Measurements from ENCODE around the gene SLX1B. TPM values are rescaled to one million over a fixed set of nuclear protein-coding genes. Genes with fewer than 3 reads are reported as not detected.
"Not testable (repeated sequence)": the region's sequence is repeated elsewhere in the genome, so short reads cannot be mapped to it uniquely, and the experiment has no call there.

SLX1B gene
- total RNA-seq (10 to 100 TPM in 2 of 4 donors, 1 to 10 TPM in 2; 2.2 to 28.7 (median 11.3) TPM), polyA plus RNA-seq (10 to 100 TPM; 21.6 to 40.4 (median 35.4) TPM)
- long read RNA-seq, donor 1, transcript SLX1B-201 (6 exons, 1,165 nt): major isoform, 6 of 11 reads
- long read RNA-seq, donor 1, partial matches to known transcripts: 0 of 11 reads
- long read RNA-seq, donor 1, other reads (novel, unspliced or antisense): 1 of 11 reads
- long read RNA-seq, donor 2, transcript SLX1B-201 (6 exons, 1,165 nt): major isoform, 25 of 26 reads
- long read RNA-seq, donor 2, partial matches to known transcripts: 0 of 26 reads
- long read RNA-seq, donor 2, other reads (novel, unspliced or antisense): 1 of 26 reads

- intact Hi-C loops (cut with DNase I); DNase-seq: not testable (repeated sequence)
These were observed at the start of gene SLX1B, which contains the start of gene BOLA2 for GRCh38 chr16:29454269-29454668. TSS of gene SLX1B (plus strand) at chr16:29454533. TSS of gene BOLA2 (minus strand) at chr16:29454351. CDS start at chr16:29454253, 98 bp downstream.

GRCh38 chr16:29405249-29405648 lies 49.1 kb upstream of the SLX1B start:
- DNase-seq; intact Hi-C loops (cut with DNase I); H3K27ac ChIP-seq; H3K36me3 ChIP-seq (ENCODE audit: insufficient read depth in 1 of 2, low read depth in 1 of 2); H3K4me3 ChIP-seq; H3K27me3 ChIP-seq (ENCODE audit: insufficient read depth in 3 of 3, low read length in 2 of 3); ATAC-seq; H3K4me1 ChIP-seq; H3K9me3 ChIP-seq: not testable (repeated sequence)
- 55 to 73% (median 62%) methylated on average over 7 of the region's 7 CpGs for WGBS, 3 donors

More at GRCh38 chr16:29454269-29454668, at the start of gene SLX1B, which contains the start of gene BOLA2:
- WGBS, 3 donors: no CpG with 5 or more reads among the region's 33 CpGs
- ATAC-seq: peak; percentile 94 to 96 (median 95)
- not testable (repeated sequence) for H3K36me3 ChIP-seq (ENCODE audit: insufficient read depth in 1 of 2, low read depth in 1 of 2); H3K27me3 ChIP-seq (ENCODE audit: insufficient read depth in 3 of 3, low read length in 2 of 3); H3K4me1 ChIP-seq; H3K4me3 ChIP-seq; H3K9me3 ChIP-seq; H3K27ac ChIP-seq

- ATAC-seq; H3K27ac ChIP-seq; DNase-seq; H3K27me3 ChIP-seq (ENCODE audit: insufficient read depth in 3 of 3, low read length in 2 of 3); H3K4me3 ChIP-seq; H3K9me3 ChIP-seq; H3K4me1 ChIP-seq; intact Hi-C loops (cut with DNase I): not testable (repeated sequence)
- 94 to 100% (median 100%) methylated on average over 2 of the region's 2 CpGs for WGBS, 3 donors
- H3K36me3 ChIP-seq (ENCODE audit: insufficient read depth in 1 of 2, low read depth in 1 of 2): peaks cover 0 to 11% of the 10 kb centered on the region in 2 donors
These were observed 30.7 kb upstream of the SLX1B start for GRCh38 chr16:29423587-29423986.

GRCh38 chr16:29425390-29425789 lies 28.9 kb upstream of the SLX1B start:
- WGBS, 3 donors: 96 to 100% (median 97%) methylated on average over 3 of the region's 3 CpGs

GRCh38 chr16:29453754-29454153 lies 579 bp upstream of the SLX1B start:
- H3K27ac ChIP-seq; H3K4me1 ChIP-seq; intact Hi-C loops (cut with DNase I); H3K36me3 ChIP-seq (ENCODE audit: insufficient read depth in 1 of 2, low read depth in 1 of 2); DNase-seq; H3K4me3 ChIP-seq; H3K9me3 ChIP-seq; H3K27me3 ChIP-seq (ENCODE audit: insufficient read depth in 3 of 3, low read length in 2 of 3): not testable (repeated sequence)
- no CpG with 5 or more reads among the region's 21 CpGs for WGBS, 3 donors
- ATAC-seq: peak; percentile 10 to 28 (median 14)

More at GRCh38 chr16:29425390-29425789, 28.9 kb upstream of the SLX1B start:
- H3K27ac ChIP-seq; H3K27me3 ChIP-seq (ENCODE audit: insufficient read depth in 3 of 3, low read length in 2 of 3); H3K4me3 ChIP-seq; intact Hi-C loops (cut with DNase I); H3K9me3 ChIP-seq; ATAC-seq; H3K4me1 ChIP-seq; DNase-seq: not testable (repeated sequence)
- H3K36me3 ChIP-seq (ENCODE audit: insufficient read depth in 1 of 2, low read depth in 1 of 2): peaks cover 0 to 11% of the 10 kb centered on the region in 2 donors

- H3K4me3 ChIP-seq; H3K9me3 ChIP-seq; H3K36me3 ChIP-seq (ENCODE audit: insufficient read depth in 1 of 2, low read depth in 1 of 2); H3K27me3 ChIP-seq (ENCODE audit: insufficient read depth in 3 of 3, low read length in 2 of 3); H3K27ac ChIP-seq; intact Hi-C loops (cut with DNase I); H3K4me1 ChIP-seq; DNase-seq: not testable (repeated sequence)
- WGBS, 3 donors: no CpG with 5 or more reads among the region's 29 CpGs
- peak; percentile 55 to 70 (median 64) for ATAC-seq
These were observed 495 bp downstream of the SLX1B start for GRCh38 chr16:29454828-29455227.

GRCh38 chr16:29457660-29458059 lies 3.3 kb downstream of the SLX1B start:
- WGBS, 3 donors: 91 to 100% (median 100%) methylated on average over 1 of the region's 2 CpGs
- DNase-seq; H3K4me3 ChIP-seq; H3K4me1 ChIP-seq; ATAC-seq; H3K36me3 ChIP-seq (ENCODE audit: insufficient read depth in 1 of 2, low read depth in 1 of 2); H3K9me3 ChIP-seq; H3K27ac ChIP-seq; intact Hi-C loops (cut with DNase I); H3K27me3 ChIP-seq (ENCODE audit: insufficient read depth in 3 of 3, low read length in 2 of 3): not testable (repeated sequence)

GRCh38 chr16:29459706-29460646 lies 5.6 kb downstream of the SLX1B start, which contains the start of gene SULT1A4:
TSS of gene SULT1A4 (plus strand) at chr16:29459913. CDS start at chr16:29461386, 1,473 bp downstream.
- intact Hi-C loops (cut with DNase I); H3K27me3 ChIP-seq (ENCODE audit: insufficient read depth in 3 of 3, low read length in 2 of 3); H3K4me1 ChIP-seq; H3K9me3 ChIP-seq; H3K4me3 ChIP-seq; H3K27ac ChIP-seq; DNase-seq; H3K36me3 ChIP-seq (ENCODE audit: insufficient read depth in 1 of 2, low read depth in 1 of 2): not testable (repeated sequence)
- ATAC-seq: peak; percentile 45 to 60 (median 52)
- WGBS, 3 donors: no CpG with 5 or more reads among the region's 13 CpGs

- H3K36me3 ChIP-seq (ENCODE audit: insufficient read depth in 1 of 2, low read depth in 1 of 2); DNase-seq; H3K4me3 ChIP-seq; H3K27ac ChIP-seq; intact Hi-C loops (cut with DNase I); H3K9me3 ChIP-seq; H3K4me1 ChIP-seq; H3K27me3 ChIP-seq (ENCODE audit: insufficient read depth in 3 of 3, low read length in 2 of 3): not testable (repeated sequence)
- peak in 3 of 4 donors; percentile 1 to 7 (median 2) for ATAC-seq
- WGBS, 3 donors: no CpG with 5 or more reads among the region's 9 CpGs
These were observed 6.3 kb downstream of the SLX1B start for GRCh38 chr16:29460647-29461030.

GRCh38 chr16:29465985-29466824 lies 11.9 kb downstream of the SLX1B start:
- WGBS, 3 donors: no CpG with 5 or more reads among the region's 57 CpGs
- H3K27me3 ChIP-seq (ENCODE audit: insufficient read depth in 3 of 3, low read length in 2 of 3); H3K4me1 ChIP-seq; H3K9me3 ChIP-seq; H3K36me3 ChIP-seq (ENCODE audit: insufficient read depth in 1 of 2, low read depth in 1 of 2); intact Hi-C loops (cut with DNase I); H3K4me3 ChIP-seq; DNase-seq; H3K27ac ChIP-seq: not testable (repeated sequence)
- ATAC-seq: peak; percentile 27 to 57 (median 42)

Data from psoas muscle (tissue), 8 donors.